Right ventricle myocardium superior (tissue), 1 donor: Measurements from ENCODE around the gene SRPK3. TPM values are rescaled to one million over a fixed set of nuclear protein-coding genes. Genes with fewer than 3 reads are reported as not detected.
"Not testable (repeated sequence)": the region's sequence is repeated elsewhere in the genome, so short reads cannot be mapped to it uniquely, and the experiment has no call there.

Experiments used
- ATAC-seq: fragments of 200-7000 bp; cut with Tn5 transposase; one replicate; pipeline ENCODE4 v1.9.1; 2020; ENCODE audit warnings: mild to moderate bottlenecking; ENCODE audit not compliant: poor library complexity
- DNase-seq: peaks from one replicate; pipeline ENCODE4 v3.0.0-alpha.2; 2020
- intact Hi-C: fragments of 100-400 bp; cut with DNase I; formaldehyde crosslinking; loops from one replicate; pipeline ENCODE4 v1.11.2; 2022
- total RNA-seq: library from RNA; stranded (reverse); fragmentation: NEBNext Ultra II Directional; extraction: Animal tissue kit (Norgen Biotek cat#: 25700); gene quantifications from one replicate; pipeline ENCODE4 v1.2.1, GENCODE V29; 2021
- donor health status: DM: no; HTN: yes; CAD: no; lungs with severe emphysema.

Gene SRPK3
- total RNA-seq, 1 donor from 2014 or later: 38.0 TPM

DNA sequence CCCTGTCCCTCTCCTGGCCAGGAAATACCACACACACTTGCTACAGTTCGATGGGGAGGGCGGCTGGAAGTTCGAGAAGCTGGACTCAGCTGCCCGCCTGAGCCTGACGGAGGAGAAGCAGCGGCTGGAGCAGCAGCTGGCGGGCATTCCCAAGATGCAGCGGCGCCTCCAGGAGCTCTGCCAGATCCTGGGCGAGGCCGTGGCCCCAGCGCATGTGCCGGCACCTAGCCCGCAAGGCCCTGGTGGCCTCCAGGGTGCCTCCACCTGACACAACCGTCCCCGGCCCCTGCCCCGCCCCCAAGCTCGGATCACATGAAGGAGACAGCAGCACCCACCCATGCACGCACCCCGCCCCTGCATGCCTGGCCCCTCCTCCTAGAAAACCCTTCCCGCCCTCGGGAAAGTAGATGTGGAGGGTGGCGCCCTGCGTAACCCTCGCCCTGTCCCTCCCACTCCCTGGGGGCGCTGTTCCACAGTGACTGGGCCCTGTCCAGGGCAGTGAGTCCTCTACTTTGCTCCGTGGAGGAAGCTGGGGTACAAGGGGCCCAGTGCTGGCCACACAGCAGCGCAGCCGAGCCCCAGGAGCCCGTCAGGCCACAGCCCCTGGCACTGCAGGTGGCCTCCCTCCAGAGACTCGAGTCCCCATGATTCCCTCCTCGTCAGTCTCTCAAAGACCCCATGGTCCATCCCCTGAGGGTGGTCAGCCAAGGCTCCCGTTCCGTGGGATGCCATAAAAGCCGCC is 37.2 kb upstream of the SRPK3 start:
- peak; percentile 64 for DNase-seq
- ATAC-seq, intact Hi-C loops: not testable (repeated sequence)

GRCh38 chrX:153744210-153745066 is 36.4 kb upstream of the SRPK3 start:
- intact Hi-C loops: no loop called here
- no peak for DNase-seq
- no peak for ATAC-seq

- DNase-seq, intact Hi-C loops, ATAC-seq: not testable (repeated sequence)
Measured at GRCh38 chrX:153745067-153745433, 35.8 kb upstream of the SRPK3 start.

GRCh38 chrX:153746359-153746758 is 34.5 kb upstream of the SRPK3 start:
- intact Hi-C loops: no loop called here
- no peak for ATAC-seq
- no peak for DNase-seq

DNA sequence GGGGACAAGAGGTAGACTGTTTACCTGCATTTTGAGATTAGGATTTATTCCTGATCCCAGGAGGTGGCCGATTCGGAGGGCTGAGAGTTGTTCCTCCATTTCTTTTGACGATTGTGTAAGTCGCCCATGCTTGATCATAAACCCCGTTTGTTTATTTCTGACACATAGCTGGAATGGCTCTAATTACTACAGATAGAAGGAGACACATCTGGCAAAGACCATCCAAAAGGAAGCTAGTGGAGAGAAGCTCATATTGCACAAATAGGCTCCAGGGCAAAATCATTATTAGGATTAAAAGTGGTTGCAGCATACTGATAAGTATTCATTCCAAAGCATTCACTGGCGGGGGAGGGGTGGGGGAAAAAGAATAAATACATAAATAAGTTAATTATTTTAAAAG is 33.9 kb upstream of the SRPK3 start:
- ATAC-seq, intact Hi-C loops, DNase-seq: not testable (repeated sequence)

GRCh38 chrX:153749017-153749416 is 31.8 kb upstream of the SRPK3 start:
- ATAC-seq, DNase-seq, intact Hi-C loops: not testable (repeated sequence)

- DNase-seq (no peak), ATAC-seq (no peak)
Measured at GRCh38 chrX:153750127-153750774, 30.6 kb upstream of the SRPK3 start.

GRCh38 chrX:153755136-153755535 is 25.7 kb upstream of the SRPK3 start:
- intact Hi-C loops: no loop called here
- ATAC-seq: no peak
- DNase-seq: no peak

More at GRCh38 chrX:153750127-153750774, 30.6 kb upstream of the SRPK3 start:
- intact Hi-C loops: no loop called here

GRCh38 chrX:153761863-153762262 is 19.0 kb upstream of the SRPK3 start:
- DNase-seq (no peak), ATAC-seq (no peak)
- intact Hi-C loops: loop anchor here (5.0 kb wide), 1 partner anchor 190 kb away; no protein-coding TSS in a partner anchor

DNA sequence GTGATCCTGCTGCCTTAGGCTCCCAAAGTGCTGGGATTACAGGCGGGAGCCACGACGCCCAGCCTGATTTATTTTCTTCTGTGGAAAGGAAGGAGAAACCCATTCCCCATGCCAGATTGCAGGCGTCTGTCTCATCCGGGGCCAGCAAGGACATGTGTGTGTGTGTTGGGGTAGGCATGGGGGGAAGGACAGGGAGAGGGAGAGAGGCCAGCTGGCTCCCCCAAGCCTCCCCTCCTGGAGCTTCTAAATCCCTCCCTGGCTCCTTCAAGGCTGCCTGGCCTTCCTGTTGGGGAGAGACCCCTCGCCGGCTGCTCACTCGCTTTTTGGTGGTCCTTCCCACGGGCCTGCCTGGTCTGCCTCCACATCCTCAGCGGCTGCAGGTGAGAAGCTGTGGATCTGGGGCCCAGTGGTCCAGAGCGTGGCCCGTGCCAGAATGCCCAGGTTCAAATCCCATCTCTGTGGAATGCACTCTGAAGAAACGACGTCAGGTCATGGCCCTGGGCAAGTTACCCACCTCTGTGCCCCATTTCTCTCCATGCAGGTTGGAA is 18.1 kb upstream of the SRPK3 start:
- intact Hi-C loops: loop anchor here (5.0 kb wide), 1 partner anchor 190 kb away; no protein-coding TSS in a partner anchor
- no peak for DNase-seq
- ATAC-seq: no peak

DNA sequence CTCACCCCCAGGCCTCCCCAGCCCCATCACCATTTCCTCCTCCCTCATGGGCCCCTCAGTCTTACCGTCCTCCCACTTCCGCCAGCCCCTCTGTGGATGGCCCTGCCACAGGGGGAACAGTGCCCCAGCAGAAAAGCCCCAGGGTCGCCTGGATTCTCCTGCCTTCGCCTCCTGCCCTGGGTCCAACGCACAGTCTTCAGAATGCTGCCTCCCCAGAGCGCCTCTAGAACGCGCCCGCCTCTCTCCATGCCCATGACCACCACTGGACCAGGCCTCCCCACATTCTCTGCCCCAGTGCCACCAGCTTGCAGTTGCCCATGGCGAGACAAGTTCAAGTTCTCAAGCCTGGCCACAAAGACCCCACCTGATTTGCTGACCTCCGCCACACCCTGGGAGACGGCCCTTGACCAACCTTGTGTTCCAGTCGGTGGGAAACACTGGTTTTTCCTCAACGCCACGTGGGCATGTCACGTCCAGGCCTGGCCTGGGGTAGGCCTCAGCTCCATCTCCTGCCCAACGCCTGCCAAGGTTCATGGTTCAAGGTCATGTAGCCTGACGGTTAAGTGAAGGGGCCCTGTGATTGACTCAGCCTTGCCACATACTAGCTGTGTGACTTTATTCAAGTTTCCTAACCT is 17.4 kb upstream of the SRPK3 start:
- DNase-seq: peak; percentile 20
- intact Hi-C loops: loop anchor here (5.0 kb wide), 1 partner anchor 189 kb away; no protein-coding TSS in a partner anchor
- no peak for ATAC-seq

DNA sequence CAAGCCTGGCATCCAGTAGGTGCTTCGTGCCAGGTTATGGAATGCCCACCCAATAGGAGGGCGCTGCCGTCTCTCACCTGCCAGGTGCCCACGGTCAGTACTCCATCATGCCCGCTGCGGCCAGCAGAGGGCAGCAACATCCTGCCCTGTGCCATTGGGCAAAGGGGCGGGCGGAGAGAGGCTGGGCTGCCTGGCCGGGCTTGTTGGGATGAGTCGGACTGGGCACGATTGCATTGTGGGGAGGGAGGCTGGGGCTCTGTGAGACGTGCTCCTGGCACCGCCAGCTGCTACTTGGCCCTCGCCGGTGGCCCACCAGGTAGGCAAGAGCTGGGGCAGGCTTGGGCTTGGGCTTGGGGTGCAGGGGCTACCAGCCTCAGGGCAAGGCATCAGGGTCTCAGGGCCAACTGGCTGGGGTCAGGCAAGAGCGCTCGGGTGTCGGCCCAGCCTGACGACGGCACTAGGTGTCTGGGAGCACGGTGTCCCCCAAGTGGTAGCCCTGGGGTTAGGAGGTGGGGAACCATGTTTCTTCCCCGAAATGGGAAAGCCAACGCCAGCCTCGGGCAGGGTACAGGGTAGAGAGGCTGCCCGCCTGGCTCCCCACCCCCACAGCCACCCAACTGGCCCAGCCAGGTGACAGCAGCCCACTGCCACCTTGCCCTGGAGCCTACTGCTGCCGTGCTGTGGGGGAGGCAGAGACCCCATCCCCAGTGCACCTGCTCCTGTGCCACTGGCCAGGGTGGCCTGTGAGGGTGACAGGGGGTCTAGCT is 16.7 kb upstream of the SRPK3 start, which contains the start of gene PLXNB3:
Gene PLXNB3 (plus strand): TSS at position 261 of the 767 bp plus-strand sequence. CDS start 1,287 bp downstream, outside the sequence.
- intact Hi-C loops: loop anchor here (5.0 kb wide), 1 partner anchor 188 kb away; no protein-coding TSS in a partner anchor
- DNase-seq (peak; percentile 87), ATAC-seq (peak; percentile 89)

DNA sequence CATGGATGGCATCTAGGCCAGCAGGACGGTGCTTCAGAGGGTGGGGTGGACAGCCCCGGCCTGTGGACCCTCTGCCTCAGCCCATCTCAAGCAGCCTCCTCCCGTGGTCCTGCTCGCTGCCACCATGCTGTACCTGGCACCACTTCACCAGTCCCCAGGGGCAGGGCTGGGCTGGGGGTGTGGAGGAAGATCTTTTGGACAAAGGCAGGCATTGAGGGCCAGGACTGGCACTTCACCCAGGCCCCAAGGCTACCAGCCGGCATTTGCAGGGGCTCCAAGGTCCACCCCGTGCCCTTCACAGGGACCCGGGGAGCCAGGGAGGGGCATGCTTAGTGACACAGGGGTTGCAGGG is 16.1 kb upstream of the SRPK3 start:
- ATAC-seq: no peak
- no peak for DNase-seq
- intact Hi-C loops: loop anchor here (5.0 kb wide), 1 partner anchor 188 kb away; no protein-coding TSS in a partner anchor

- intact Hi-C loops: no loop called here
- ATAC-seq (peak; percentile 51), DNase-seq (peak; percentile 48)
Measured at GRCh38 chrX:153765138-153766079, 15.4 kb upstream of the SRPK3 start.

DNA sequence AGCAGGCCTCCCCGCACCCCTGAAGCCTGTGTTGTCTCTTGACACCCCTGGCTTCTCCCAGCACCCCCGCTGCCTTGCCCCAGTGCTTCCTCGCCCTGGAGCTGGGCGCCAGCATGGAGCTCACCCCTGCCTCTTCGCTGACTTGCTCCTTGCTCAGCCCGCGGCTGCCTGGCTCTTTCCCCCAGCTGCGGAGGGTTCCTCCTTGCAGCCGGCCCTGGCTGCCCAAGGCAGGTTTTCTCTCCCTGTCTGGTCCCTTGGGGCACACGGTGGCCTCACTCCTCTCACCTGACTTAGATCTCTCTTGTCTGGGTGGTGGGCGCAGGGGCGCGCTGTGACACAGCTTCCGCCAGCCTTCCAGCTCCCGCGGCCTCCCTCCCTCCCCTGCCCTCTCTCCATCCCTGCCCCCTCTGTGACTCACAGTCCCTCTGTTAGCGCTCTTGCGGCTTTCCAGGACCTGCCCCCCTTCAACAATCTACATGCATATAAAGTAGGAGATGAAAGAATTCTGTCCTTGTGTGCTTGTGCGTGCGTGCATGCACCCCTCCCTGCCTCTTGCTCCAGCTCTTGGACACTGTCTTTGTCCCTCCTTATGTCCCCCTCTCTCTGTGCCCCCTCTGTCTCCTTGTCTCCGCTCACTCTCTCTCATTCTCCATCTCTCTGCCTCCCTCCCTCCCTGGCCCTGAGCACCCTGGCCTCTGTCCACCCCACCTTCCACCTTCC is 14.6 kb upstream of the SRPK3 start:
- intact Hi-C loops: no loop called here
- ATAC-seq: no peak

More for the DNA sequence above, 14.6 kb upstream of the SRPK3 start:
- DNase-seq: peak; percentile 25
